ENCODE results near the gene DGKQ.
A peak's percentile ranks its signal among the peaks of the same experiment; 100 is the strongest.
"Not testable (repeated sequence)": the region's sequence is repeated elsewhere in the genome, so short reads cannot be mapped to it uniquely, and the experiment has no call there.

Gene DGKQ

GRCh38 chr4:948101-948935 is 25.1 kb downstream of the DGKQ start:
- DNase-seq, result peak in 1 of 14 donors; percentile 50

DNA sequence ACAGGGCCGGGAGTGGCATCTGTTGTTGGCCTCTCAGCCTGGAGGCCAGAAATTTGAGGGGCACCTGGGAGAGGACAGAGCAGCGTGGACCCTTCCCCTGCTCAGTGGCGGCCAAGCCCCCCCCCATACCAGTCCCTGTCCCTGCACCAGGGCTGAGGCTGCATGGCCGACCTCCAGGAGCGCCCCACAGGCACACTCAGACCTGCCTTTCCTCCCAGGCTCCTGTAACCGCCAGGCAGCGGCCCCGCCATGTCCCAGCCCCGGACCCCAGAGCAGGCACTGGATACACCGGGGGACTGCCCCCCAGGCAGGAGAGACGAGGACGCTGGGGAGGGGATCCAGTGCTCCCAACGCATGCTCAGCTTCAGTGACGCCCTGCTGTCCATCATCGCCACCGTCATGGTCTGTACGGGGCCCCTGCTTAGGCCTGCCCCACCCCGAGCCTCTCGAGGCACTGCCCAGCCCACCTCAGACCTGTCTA is 25.8 kb downstream of the DGKQ start:
- DNase-seq, result no peak

GRCh38 chr4:946517-947471 is 26.6 kb downstream of the DGKQ start:
- DNase-seq, result no peak

GRCh38 chr4:946103-946450 is 27.3 kb downstream of the DGKQ start:
- DNase-seq, result no peak

- DNase-seq, result no peak
These were observed 27.9 kb downstream of the DGKQ start for GRCh38 chr4:945274-946102.

GRCh38 chr4:939508-939907 is 33.9 kb downstream of the DGKQ start:
- not testable (repeated sequence) for DNase-seq

DNA sequence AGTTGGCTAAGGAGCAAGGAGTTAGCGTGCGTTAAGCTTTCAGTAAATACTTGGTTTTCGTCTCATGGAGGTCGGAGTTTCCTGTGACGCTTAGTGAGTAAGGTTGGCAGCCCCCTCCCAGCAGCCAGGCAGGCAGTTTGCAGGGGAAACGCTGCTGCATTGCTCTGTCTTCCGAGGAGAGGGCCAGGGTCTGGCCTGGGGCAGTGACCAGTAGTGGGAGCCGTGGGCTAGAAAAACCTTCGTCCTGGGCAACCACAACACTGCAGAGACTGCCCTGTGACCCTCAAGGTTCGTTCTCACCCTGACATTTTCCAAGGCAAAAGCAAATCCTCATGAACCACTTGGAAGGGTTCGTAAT is 40.7 kb downstream of the DGKQ start:
- no peak for DNase-seq

DNA sequence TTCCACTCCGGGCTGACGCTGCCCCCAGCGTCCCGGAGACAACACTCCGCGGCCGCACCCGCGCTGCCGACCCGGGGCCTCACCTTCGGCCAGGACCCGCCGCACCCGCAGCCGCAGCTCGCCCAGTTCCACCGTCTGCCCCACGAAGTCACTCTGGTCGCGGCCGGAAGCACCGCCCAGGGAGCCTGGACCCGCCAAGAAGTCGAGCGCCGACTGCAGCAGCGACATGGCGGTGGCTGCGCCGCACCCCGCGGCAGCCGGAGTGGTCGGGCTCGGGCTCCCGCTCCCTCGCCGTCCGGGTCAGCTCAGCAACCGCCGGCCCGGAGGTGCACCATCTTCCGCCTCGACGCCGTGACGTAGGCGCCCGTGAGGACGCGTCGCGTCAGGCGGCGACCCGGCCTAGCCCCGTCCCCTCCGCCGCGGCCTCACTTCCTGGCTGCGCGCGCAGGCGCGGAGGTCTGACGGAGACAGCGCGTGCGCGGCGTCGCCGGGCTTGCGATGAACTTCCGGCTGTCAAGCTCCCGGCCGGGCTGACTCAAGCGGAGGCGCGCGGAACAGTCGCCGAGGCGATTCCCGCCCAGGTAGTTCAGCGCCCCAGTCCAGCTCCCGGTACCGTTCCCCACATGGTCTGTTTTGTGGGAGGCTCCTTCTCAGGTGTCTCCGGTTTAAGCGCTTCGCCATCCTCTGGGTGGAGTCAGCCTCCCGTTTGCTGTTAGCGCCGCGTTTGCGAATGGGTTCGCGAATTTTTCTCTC is 41.2 kb downstream of the DGKQ start, which contains the start of the genes GAK and TMEM175:
GAK (minus strand) TSS at position 357 of the 753 bp plus-strand sequence; CDS start at position 228, 129 bp downstream.
TMEM175 (plus strand) TSS at position 501 of the 753 bp plus-strand sequence. CDS start 15,280 bp downstream, outside the sequence.
- peak; percentile 61 to 98 (median 91) for DNase-seq

DNA sequence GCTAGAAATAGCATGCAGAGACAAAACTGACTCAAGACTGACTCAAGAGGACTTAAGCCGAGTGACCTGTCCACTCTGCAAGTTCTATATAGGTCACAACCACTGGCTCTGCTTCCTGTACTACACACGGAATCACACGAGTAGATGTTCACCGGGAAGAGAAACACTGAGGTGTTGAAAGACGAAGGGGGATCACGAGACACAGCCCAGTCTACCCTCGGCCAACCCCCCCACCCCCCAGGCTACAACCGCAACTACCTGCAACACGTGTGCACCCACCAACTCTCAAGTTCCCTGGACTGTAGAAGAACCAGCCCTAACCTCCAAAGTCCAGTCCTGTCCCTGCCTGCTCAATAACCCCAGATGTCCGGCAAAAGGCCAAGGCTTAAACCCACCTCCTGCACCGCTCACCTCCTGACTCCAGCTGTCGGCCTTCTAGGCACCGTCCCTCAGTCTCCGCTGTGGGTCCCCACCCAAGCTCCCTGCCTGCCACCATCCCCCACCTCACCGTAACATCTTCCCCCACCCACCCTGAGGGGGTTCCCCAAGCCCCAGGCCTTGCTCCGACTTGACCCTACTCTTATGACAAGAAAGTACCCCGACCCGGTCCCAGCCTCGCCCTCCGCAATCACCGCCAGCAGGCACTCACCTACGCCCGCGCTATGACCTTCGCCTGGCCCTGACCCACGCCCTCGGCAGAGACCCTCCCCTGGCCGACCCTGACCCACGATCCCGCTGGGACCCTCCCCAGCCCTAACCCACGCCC is 42.0 kb downstream of the DGKQ start:
- DNase-seq, result peak in 3 of 14 donors; percentile 32 to 49 (median 46)

GRCh38 chr4:930827-931193 is 42.6 kb downstream of the DGKQ start:
- no peak for DNase-seq

GRCh38 chr4:930028-930551 is 43.3 kb downstream of the DGKQ start:
- DNase-seq, result no peak

- no peak for DNase-seq
These were observed 44.1 kb downstream of the DGKQ start for GRCh38 chr4:929096-929765.

GRCh38 chr4:927566-927965 is 45.8 kb downstream of the DGKQ start:
- DNase-seq, result not testable (repeated sequence)

DNA sequence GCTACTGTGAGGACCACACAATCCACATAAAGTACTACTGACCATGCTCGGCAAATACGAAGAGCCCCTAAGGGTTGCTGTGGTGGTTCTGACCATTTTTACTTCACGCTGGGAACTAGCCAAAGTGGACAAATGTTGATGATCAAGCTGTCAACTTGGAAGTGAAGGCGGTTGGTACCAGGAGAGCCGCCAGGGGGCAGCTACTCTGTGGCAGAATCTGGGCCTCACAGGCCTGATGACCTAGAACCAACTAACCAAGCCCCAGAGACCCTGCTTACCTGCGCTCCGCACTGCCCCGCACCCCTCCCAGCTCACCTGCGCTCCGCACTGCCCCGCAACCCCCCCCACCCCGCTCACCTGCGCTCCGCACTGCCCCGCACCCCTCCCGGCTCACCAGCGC is 46.8 kb downstream of the DGKQ start:
- peak in 1 of 14 donors; percentile 41 for DNase-seq

DNA sequence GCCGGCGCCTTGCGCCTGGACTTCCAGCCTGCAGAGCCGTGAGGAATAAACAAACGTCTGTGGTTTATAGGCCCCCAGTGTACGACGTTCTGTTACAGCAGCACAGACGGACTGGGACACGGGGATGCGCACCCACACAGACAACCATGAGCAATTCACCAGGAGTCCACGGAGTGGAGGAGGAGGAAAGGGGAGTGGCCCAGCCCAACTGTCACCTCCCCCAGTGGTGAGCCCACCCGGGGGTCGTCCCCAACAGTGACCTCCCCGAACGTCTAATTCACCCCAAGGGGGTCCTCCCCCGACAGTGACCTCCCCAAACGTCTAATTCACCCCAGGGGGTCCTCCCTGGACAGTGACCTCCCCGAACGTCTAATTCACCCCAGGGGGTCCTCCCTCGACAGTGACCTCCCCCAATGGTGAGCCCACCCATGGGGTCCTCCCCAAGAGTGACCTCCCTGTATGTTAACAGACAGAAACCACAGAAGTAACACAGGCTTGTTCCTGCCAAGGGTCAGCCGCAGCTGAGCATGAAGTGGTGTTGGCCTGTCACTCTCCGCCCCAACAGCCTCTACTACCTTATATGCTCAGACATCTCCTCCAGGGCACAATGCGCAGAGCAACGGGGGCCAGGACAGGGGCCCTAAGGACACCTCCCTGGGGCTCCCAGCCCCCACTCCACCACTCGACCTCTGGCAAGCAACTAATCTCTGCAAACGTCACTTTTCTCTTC is 47.4 kb downstream of the DGKQ start:
- no peak for DNase-seq

- DNase-seq, result no peak
These were observed 48.2 kb downstream of the DGKQ start for GRCh38 chr4:925171-925570.

DNA sequence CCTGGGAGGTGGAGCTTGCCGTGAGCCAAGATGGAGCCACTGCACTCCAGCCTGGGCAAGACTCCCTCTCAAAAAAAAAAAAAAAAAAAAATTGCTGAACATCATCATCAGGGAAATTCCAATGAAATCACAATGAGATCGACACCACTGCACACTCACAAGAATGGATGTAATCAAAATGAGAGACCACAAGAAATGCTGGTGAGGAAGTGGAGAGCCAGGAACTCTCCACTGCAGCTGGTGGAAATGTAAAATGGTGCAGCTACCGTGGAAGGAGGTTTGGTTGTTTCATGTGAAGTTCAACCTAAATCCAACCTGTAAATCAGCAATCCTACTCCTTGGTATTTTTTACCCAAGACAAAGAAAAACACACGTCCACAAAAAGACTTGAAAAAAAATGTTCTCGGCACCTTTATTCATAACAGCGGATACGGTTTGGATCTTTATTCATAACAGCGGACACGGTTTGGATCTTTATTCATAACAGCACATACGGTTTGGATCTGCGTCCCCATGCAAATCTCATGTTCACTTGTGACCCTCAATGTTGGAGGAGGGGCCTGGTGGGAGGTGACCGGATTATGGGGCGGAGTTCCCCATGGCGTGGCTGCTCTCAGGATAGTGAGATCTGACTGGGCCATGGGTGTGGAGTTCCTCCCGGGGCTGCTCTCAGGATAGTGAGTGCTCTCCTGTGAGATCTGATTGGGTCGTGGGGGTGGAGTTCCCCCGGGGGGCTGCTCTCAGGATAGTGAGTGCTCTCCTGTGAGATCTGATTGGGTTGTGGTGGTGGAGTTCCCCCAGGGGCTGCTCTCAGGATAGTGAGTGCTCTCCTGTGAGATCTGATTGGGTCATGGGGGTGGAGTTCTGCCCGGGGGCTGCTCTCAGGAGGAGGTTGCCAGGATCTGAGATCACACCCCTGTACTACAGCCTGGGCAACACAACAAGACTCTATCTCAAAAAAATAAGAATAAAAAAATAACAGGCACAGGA is 49.0 kb downstream of the DGKQ start:
- DNase-seq, result no peak

- DNase-seq, result no peak
These were observed 51.5 kb downstream of the DGKQ start for GRCh38 chr4:921830-922331.
